NB4 (cell line): ENCODE results near the gene GRHL3.

Source experiments
- DNase-seq: peaks from one replicate; pipeline ENCODE4 v3.0.0; 2010; ENCODE audit warnings: low read depth
- H3K4me3 ChIP-seq: one replicate; pipeline ENCODE4 v1.5.1; 2011; ENCODE audit warnings: mild to moderate bottlenecking, low read depth, low read length, moderate library complexity
- CTCF ChIP-seq: IDR thresholded peaks from one replicate; pipeline ENCODE4 v1.5.1; 2012; ENCODE audit warnings: low read depth, low read length
- MAX ChIP-seq: IDR thresholded peaks from 2 replicates; pipeline ENCODE4 v1.6.1; 2011; ENCODE audit warnings: low read depth, low read length
- MYC ChIP-seq: IDR thresholded peaks from 2 replicates; pipeline ENCODE4 v1.6.1; 2011; ENCODE audit warnings: low read depth, low read length
- POLR2A ChIP-seq: IDR thresholded peaks from 2 replicates; pipeline ENCODE4 v1.6.1; 2011; ENCODE audit warnings: mild to moderate bottlenecking; ENCODE audit not compliant: insufficient read length; ENCODE audit errors: extremely low read depth

The GRHL3 gene

DNA sequence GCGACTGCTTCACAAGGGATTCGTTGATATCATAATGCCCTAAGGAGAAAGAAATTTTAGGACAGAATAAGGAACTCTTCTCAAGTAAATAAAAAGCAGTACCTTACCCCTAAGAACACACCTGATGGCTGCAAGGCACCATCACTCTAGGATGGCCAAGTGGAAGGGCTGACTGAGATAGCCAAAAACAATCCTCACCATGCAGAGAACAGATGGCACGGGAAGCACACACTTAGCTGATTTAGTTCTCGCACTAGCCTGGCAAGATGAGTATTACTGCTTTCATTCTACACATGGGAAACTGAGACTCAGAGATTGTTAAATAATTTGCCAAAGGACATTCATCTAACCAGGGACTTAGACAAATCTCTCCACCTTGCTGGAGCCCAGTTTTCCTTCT lies 50.6 kb downstream of the GRHL3 start:
- H3K4me3 ChIP-seq = no peak overlapping the region
- TF ChIP-seq MYC (no peak), CTCF (no peak), POLR2A (no peak), MAX (no peak)

DNA sequence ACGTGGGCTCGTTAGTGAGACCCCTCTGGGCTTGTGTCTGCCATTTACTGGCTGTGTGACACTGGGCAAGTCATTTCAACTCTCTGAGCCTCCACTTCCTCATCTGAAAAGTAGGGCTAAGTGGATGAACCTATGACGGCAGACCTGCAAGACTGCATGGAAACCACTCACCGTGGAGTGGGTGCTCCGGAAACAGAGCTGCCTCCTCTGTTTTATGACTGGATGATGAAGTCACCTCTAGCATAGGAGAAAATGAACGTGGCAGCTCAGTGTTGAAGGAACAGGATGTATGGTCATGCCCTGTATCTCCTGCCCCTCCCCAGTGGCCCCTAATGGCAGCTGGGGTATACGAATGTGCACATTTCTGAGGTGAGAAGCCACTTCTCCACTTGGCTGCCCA lies 53.9 kb downstream of the GRHL3 start:
- TF ChIP-seq CTCF = no peak
- TF ChIP-seq POLR2A = no peak
- no peak for TF ChIP-seq MAX
- TF ChIP-seq MYC = no peak
- no peak for DNase-seq

More for the DNA sequence above, 50.6 kb downstream of the GRHL3 start:
- no peak for DNase-seq

DNA sequence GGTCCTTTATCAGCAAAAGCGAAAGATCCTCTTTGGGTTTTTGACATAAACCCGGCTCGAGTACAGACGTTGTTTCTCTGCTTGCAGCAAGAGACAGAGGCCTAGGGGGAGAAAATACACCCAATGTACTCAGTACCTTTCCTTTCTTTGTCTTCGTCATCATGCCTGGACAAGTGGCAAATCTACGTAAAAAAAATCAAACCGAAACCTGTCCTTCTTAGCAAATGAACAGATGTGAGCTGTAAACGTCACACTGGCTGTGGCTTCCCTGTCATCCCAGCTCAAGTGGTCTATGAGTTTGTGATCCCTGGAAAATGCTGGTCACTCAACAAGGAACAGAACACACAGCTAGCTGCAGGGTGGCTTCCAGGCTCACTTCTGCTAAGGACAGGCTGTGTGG lies 54.6 kb downstream of the GRHL3 start:
- no peak for TF ChIP-seq POLR2A
- TF ChIP-seq MYC = no peak
- no peak for TF ChIP-seq MAX
- TF ChIP-seq CTCF = no peak
- no peak overlapping the region for H3K4me3 ChIP-seq
- no peak for DNase-seq

More for the DNA sequence above, 53.9 kb downstream of the GRHL3 start:
- no peak overlapping the region for H3K4me3 ChIP-seq

- DNase-seq = no peak
- no peak overlapping the region for H3K4me3 ChIP-seq
- no peak for TF ChIP-seq MYC
- no peak for TF ChIP-seq CTCF
- no peak for TF ChIP-seq MAX
- TF ChIP-seq POLR2A = no peak
Measured at GRCh38 chr1:24374891-24375786, 56.0 kb downstream of the GRHL3 start.

DNA sequence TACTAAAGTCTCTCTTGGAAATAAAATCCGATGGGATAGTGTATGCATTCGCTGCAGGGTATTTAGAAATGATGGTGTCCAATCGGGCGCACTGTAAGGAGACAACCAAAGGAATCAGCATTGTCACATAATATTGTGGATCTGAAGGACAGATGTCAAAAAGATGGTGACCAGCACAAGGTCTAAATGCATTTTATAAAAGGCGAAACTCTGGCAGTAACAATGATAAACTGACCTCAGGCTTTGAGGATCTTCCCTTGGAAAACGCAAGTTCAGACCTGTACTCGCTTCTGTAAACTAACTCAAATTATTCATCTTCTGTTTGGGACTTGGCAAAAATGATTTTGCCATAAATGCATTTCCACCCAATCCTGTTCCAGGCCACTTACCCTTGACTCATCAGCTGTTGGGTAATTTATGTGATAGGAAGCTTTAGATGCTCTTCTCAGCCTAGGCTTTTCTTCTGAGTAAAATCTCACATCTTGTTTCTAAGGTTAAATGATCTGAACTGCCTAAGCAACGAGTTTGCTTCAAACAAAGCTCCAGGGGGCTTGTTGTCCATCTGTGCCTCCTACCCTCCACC lies 60.7 kb downstream of the GRHL3 start:
- no peak for TF ChIP-seq CTCF
- TF ChIP-seq MYC = no peak
- TF ChIP-seq POLR2A = no peak
- TF ChIP-seq MAX = no peak
- no peak for DNase-seq

More for the DNA sequence above, 60.7 kb downstream of the GRHL3 start:
- no peak overlapping the region for H3K4me3 ChIP-seq
